Putamen (tissue), 1 donor: ENCODE measurements around the gene CNOT4.
A peak's percentile ranks its signal among the peaks of the same experiment; 100 is the strongest.

ENCODE experiments used
- DNase-seq: peaks from one replicate; pipeline ENCODE4 v3.0.0-alpha.2; 2016; ENCODE audit warnings: low spot score

CNOT4 gene, protein sequence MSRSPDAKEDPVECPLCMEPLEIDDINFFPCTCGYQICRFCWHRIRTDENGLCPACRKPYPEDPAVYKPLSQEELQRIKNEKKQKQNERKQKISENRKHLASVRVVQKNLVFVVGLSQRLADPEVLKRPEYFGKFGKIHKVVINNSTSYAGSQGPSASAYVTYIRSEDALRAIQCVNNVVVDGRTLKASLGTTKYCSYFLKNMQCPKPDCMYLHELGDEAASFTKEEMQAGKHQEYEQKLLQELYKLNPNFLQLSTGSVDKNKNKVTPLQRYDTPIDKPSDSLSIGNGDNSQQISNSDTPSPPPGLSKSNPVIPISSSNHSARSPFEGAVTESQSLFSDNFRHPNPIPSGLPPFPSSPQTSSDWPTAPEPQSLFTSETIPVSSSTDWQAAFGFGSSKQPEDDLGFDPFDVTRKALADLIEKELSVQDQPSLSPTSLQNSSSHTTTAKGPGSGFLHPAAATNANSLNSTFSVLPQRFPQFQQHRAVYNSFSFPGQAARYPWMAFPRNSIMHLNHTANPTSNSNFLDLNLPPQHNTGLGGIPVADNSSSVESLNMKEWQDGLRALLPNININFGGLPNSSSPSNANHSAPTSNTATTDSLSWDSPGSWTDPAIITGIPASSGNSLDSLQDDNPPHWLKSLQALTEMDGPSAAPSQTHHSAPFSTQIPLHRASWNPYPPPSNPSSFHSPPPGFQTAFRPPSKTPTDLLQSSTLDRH

DNA sequence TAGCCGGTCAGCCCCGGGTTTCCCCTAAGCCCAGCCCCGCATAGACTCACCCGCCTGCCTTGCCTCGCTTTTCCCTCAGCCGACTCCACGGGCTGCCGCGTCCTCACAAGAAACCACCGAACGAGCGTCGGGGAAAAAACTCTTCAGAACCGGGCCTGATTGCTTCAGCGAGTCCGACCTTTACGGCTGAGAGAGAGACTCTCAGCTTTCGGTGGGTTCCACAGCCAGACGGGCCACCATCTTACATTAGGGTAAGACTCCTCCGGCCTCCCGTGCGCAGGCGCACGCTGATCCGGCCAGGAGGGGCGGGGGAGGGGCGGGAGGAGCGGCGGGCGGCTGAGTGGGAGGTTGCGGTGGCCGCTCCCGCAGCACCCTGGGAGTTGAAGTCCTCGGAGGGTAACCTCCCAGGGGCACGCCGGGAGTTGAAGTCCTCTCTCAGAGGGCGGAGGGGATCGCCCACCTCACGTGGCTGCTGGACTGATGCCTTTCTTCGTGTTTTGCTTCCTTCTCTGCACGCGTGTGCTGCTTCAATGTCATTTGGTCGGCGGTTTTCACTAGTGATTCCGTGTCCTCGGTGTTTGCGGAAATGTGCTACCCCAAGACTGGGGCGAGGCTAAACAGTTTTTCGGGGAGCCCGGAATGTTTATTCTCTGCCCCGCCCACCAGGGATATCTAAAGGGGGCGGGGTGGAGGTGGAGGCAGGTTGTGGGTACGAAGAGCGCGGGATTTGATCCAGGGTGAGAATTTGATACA lies at the start of gene CNOT4:
Gene CNOT4 (minus strand): TSS at position 264 of the 753 bp plus-strand sequence. CDS start 71,771 bp downstream, outside the sequence.
- peak; percentile 98 for DNase-seq

GRCh38 chr7:135558881-135559280 lies 49.0 kb upstream of the CNOT4 start:
- DNase-seq, result no peak

GRCh38 chr7:135558337-135558767 lies 48.5 kb upstream of the CNOT4 start:
- peak; percentile 45 for DNase-seq

DNA sequence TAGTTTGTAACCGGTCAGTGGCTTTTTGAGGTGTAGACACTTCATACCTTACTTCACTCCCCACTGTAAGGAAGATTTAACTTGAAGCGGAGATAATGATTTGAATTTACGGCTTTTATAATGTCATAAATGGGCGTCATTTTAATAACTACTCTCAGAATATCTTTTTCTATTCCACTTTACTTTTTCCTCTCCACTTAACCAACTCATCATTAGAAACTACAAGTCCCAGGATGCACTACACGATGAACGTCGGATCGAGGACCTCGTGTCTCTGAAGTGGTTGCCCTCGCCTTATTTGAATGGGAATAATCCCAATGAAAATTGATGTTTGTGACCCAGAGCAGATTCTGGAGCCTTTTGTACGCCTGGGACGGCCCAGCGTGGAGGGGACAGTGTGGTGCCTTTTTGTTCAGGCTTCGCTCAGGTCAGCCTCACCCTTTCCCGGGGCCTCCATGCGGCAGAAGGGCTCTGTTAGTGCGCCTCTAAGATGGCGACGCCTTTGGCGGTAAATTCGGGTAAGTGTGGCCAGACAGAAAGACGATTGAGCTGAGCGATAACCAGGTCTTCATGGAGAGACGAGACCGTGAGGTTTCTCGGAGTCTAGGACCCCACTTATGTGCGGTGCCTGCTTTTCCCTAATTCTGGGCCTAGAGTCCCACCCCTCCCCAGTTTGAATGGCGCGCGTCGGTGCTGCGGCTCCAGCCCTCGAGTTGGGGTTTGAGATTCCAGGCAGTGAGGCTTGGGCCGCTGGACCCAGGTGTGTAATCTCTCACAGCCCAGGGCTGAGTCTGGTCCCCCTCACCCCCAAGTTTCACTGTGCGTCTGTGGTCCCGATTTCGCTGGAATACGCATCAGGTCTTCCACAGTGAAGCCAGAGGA lies 47.8 kb upstream of the CNOT4 start, which contains the start of gene NUP205:
Gene NUP205 (plus strand): TSS at position 463 of the 882 bp plus-strand sequence. CDS start 28 bp downstream, at position 491.
- DNase-seq, result peak; percentile 81

DNA sequence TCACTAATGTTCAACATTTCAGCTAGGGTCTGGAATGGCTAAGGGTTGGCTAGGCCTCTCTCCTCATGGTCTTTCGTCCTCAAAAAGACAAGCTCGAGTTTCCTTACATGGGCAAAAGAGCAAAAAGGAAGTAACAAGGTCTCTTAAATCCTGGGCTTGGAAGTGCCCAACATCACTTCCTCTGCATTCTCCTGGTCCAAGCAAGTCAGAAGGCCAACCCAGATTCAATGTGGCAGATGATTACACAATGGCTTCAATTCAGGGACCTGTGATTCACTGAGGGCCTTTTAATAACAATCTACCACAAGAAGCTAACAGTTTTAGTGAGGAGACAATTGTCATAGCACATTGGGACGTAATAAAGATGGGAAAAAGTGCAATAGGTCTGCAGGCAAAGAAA lies 43.4 kb upstream of the CNOT4 start:
- DNase-seq, result no peak

- no peak for DNase-seq
Measured at GRCh38 chr7:135552148-135552547, 42.2 kb upstream of the CNOT4 start.

- DNase-seq, result no peak
Measured at GRCh38 chr7:135550196-135550595, 40.3 kb upstream of the CNOT4 start.

GRCh38 chr7:135541029-135541428 lies 31.1 kb upstream of the CNOT4 start:
- no peak for DNase-seq

DNA sequence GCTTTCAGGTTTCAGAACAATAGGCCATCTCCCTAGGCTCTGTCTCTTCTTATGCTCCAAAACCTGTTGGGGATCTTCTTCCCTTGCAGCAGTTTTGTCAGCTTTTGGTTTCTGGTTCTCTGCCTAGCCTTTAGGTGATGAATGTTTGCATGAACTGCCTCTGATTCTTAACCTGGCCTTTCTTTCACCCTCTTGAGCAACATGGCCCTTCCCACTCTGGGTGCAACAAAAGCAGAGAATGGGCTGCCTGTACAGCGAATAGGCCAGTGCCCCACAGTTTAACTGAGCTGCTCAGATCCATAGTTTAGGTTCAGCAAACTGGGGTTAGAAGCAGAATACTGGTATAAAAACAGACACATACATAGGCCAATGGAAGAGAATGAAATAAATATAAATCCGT lies 29.7 kb upstream of the CNOT4 start:
- DNase-seq, result no peak

- no peak for DNase-seq
Measured at GRCh38 chr7:135538376-135538775, 28.5 kb upstream of the CNOT4 start.

DNA sequence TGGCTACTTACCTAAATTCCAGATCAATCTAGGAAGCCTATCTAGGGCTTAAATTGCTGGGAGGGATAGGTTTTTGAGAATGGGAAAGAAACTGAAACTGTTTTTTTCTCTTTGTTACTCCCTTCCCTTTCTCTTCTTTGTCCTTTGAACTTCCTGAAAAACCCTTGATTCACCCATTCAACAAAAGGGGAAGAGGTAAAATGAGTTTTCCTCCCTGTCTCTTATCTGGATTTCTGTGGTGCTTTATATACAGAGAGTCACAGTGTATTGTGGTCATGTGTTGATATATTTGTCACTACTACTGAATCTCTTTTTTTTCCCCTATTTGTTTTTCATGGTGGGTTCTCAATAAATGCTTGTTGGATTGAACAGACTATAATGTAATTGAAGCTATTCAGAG lies 28.0 kb upstream of the CNOT4 start:
- DNase-seq, result no peak

DNA sequence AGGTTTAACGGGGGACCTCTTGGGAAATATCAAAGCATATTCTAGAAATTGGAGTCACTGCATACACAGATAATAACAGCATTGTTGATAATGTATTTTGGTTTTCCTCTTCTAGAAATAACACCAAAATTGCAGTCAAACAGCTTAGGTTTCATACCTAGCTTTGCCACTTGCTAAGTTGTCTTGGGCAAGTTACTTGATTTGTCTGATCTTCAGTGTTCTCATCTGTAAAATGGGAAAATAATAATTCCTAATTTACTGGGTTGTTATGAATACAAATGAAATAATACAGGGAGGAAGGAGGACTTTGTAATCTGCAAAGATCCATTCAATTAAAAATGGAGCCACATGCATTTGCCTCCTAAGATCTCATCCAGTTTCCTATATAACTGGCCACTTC lies 27.6 kb upstream of the CNOT4 start:
- no peak for DNase-seq

- no peak for DNase-seq
Measured at GRCh38 chr7:135536150-135536549, 26.2 kb upstream of the CNOT4 start.

DNA sequence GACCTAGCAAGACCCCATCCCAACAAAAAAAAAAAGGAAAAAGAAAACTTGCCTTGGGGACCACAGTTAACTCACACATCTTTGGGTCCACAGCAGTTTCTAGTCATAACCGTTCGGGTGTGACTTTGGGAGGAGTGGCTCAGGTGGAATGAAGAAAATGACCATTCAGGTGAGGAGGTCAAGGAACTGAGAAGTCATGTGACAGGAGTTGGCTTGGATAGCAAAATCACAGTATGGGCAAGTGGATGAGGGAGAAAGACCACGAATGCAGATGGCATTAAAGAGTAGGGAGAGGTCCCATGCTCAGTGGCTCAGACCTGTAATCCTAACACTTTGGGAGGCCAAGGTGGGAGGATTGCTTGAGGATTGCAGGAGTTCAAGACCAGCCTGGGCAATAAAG lies 17.1 kb upstream of the CNOT4 start:
- DNase-seq, result no peak

- DNase-seq, result no peak
Measured at GRCh38 chr7:135525426-135525825, 15.5 kb upstream of the CNOT4 start.

- no peak for DNase-seq
Measured at GRCh38 chr7:135523146-135523545, 13.2 kb upstream of the CNOT4 start.

DNA sequence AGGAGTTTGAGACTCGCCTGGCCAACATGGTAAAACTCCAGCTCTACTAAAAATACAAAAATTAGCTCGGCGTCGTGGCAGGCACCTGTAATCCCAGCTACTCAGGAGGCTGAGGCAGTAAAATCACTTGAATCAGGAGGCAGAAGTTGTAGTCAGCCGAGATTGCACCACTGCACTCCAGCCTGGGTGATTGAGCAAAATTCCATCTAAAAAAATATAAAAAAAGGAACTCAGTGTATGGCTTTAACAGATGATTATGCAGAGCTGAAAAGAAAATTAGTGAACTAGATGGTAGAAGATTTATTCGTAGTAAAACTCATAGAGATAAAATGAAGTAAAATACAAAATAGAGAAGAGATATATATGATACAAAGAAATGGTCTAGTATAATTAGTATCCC lies 12.6 kb upstream of the CNOT4 start:
- no peak for DNase-seq

DNA sequence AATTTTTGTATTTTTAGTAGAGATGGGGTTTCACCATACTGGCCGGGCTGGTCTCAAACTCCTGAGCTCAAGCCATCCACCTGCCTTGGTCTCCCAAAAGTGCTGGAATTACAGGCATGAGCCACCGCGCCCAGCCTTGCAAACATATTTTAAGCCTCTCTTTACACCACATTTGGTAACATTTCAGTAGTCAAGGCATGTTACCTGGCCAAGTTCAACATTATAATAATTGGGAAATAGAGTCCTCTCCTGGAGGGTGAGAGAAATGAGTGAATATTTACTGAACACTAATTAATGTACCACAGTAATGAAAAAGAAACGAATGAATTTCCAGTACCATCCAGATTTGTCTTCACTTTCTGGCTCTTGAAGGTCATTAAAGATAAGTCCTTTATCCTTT lies 10.0 kb upstream of the CNOT4 start:
- no peak for DNase-seq

GRCh38 chr7:135519233-135519688 lies 9.4 kb upstream of the CNOT4 start:
- no peak for DNase-seq

DNA sequence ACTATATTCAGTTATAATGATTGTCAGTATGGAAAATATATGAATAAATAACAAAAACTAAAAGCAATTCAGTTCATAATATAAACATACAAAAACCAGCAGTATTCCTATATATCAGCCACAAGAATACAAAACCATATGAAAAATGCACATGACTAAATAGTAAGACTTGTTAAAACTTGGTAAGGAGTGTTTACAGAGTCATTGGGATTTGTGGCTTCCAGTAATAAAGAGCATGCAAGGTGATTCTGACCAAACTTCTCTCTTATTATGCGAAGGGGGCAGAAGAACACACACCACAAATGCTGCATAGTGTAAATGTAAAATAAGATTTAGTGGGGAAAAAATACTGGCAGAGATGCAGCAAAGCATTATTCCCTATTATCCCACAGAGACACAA lies 8.8 kb upstream of the CNOT4 start:
- no peak for DNase-seq

GRCh38 chr7:135517060-135517459 lies 7.2 kb upstream of the CNOT4 start:
- no peak for DNase-seq
